RKO (cell line): ENCODE measurements around the gene TOMM20L.

Experiments
- DNase-seq: peaks from one replicate; pipeline ENCODE4 v3.0.0-alpha.2; 2016; ENCODE audit warnings: low spot score

TOMM20L gene

GRCh38 chr14:58427281-58428117 is 31.8 kb downstream of the TOMM20L start, which contains the start of the genes KIAA0586 and TIMM9:
KIAA0586 (plus strand) TSS chr14:58427719; CDS start chr14:58428265, 546 bp downstream.
TIMM9 (minus strand) TSS chr14:58427531; CDS start chr14:58411945, 15,586 bp downstream.
- DNase-seq, result peak; percentile 98

DNA sequence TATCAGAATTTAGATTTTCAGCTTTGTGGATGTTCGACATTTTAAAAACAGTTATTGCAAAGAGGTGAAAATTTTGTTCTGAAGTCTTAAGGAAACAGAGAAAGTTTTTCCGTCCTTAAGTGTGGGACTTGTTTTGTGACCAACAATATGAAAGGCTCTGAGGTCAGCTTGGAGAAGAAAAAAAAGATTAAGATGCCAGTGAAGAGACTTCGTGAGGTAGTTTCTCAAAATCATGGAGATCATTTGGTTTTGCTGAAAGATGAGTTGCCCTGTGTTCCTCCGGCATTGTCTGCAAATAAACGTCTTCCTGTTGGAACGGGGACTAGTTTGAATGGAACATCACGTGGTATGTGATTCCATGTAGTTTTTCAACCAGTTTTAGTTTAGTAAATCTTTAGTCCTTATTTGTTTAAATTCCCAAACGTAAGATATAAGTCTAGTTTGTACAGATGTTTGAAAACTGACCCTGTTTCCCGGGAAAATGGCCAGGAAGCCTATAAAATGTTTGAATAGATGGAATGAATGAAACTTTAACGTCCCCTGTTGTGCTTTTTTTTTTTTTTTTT is 32.5 kb downstream of the TOMM20L start:
- peak; percentile 85 for DNase-seq

GRCh38 chr14:58430156-58430555 is 34.4 kb downstream of the TOMM20L start:
- DNase-seq, result peak; percentile 94

- DNase-seq, result no peak
These were observed 43.7 kb downstream of the TOMM20L start for GRCh38 chr14:58439476-58439875.

- DNase-seq, result no peak
These were observed 48.9 kb downstream of the TOMM20L start for GRCh38 chr14:58444627-58445026.

DNA sequence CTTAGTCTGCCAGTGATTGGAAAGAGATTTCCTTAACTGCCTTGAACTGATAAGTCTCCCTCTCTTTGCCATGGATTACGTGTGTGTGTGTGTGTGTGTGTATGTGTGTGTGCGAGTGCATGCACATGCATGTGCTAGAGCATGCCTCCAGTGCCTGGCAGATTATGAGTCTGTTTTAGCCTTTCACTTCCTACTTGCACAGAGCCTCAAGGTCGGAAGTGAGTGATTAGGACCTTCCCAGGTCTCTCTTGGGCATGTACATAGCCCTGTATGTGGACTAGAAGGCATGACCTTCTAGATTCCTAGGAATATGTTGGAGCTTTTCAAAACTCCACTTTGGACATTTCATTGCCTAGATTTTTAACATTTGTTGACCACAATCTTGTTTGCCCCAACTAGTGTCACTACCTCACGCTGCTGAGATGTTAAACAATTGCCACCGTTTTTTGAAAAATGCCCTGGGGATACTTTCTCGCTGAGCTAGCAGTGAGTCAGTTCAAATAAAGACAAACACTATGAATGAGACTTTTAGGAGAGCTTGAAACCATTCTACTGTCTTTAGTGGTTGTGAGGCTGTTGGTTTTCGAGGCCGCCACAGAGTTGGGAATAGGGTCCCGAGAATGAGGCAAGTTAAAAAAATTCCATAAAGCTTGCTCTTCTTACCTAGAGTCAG is 60.0 kb downstream of the TOMM20L start:
- no peak for DNase-seq
